ENCODE results near the gene MYO1G. TPM values are rescaled to one million over a fixed set of nuclear protein-coding genes. Genes with fewer than 3 reads are reported as not detected.

Gene MYO1G
- total and polyA plus RNA-seq, 9 of the 15 experiments (the other 6 are each of a cell fraction or from before 2014, with no cell fraction given): 0.03 to 0.62 (median 0.13) TPM; not detected in 1

DNA sequence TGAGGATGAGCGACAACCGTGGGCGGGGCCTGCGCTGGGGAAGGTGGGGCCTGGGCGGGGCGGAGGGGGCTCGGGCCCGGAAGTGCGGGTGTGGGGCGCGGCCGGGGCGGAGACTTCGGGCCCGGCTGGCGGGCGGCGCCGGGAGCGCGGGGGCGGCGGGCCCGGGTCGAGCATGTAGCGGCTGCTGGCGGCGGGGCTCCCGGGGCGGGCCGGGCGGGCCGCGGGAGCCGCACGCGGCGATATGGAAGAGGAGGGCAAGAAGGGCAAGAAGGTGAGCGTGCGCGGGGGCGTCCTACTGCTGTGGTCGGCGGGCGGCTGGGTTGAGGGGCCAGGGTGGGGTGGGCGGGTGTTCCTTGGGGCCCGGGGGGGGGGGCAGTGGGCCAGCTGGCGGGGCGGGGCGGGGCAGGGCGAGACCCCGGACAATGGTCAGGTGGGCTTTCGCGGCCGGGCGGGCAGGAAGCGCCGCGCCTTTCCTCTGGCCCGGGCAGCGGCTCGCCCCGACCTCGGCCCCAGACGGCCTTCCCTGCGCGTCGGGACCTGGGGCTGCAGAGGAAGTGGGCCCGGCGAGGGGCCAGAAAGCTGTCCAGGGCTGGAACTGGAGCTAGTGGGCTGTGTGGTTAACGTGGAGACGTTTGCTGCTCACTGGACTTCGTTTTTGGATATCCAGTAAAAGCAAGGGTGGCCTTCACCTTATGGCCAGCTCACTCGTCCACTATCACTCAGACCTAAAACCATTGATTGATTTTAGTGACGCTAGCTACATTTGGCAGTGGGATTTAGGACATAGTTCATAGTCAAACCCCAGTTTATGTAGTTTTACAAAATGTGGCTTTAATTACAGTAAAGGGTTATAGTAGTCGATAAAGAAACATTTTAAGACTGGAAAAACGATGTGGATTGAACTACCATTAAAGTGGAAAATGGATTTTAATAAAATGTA, 21.5 kb upstream of the MYO1G start, which contains the start of gene CCM2 (continued):
- TF ChIP-seq NCOA2 (IDR thresholded peaks at IDR 0.05; ENCODE audit: partially characterized antibody in 2 of 2) (no peak), RBM39 (optimal IDR thresholded peaks at IDR 0.05; ENCODE audit: low read depth, low read length) (no peak), NFATC3 (IDR thresholded peaks at IDR 0.05) (no peak), SREBF1 (IDR thresholded peaks at IDR 0.05; ENCODE audit: borderline replicate concordance, low read depth, low read length) (no peak), POLR2AphosphoS2 (IDR thresholded peaks at IDR 0.05; ENCODE audit: low read length) (no peak), IFI16 (CRISPR knock-in tag; IDR thresholded peaks at IDR 0.05) (no peak), NR4A1 (CRISPR knock-in tag; IDR thresholded peaks at IDR 0.05) (no peak), NR4A1 (tag; IDR thresholded peaks at IDR 0.05) (no peak), RCOR1 (IDR thresholded peaks at IDR 0.05; ENCODE audit: borderline replicate concordance in 1 of 2, low read depth in 2 of 2, low read length in 2 of 2) (no peak), NR2C2 (CRISPR knock-in tag; IDR thresholded peaks at IDR 0.05) (no peak), NR2C2 (tag; IDR thresholded peaks at IDR 0.05) (no peak), ZNF586 (CRISPR knock-in tag; conservative IDR thresholded peaks at IDR 0.05) (no peak), POLR2G (IDR thresholded peaks at IDR 0.05; ENCODE audit: low read depth, low read length) (peak; percentile 71), RBFOX2 (IDR thresholded peaks at IDR 0.05; ENCODE audit: low read depth, low read length) (peak; percentile 59), PHF8 (IDR thresholded peaks at IDR 0.05; ENCODE audit: borderline replicate concordance, low read length) (peak; percentile 51; the same call in 1 of the 2 replicates), THRAP3 (IDR thresholded peaks at IDR 0.05; ENCODE audit: borderline replicate concordance) (no peak), SIN3A (IDR thresholded peaks at IDR 0.05; ENCODE audit: borderline replicate concordance in 2 of 2, control insufficient read depth in 1 of 2, low read depth in 2 of 2, low read length in 2 of 2) (peak; percentile 23 to 35; a peak in 1 of 4 replicates)
- TF ChIP-seq, protein P1, sequence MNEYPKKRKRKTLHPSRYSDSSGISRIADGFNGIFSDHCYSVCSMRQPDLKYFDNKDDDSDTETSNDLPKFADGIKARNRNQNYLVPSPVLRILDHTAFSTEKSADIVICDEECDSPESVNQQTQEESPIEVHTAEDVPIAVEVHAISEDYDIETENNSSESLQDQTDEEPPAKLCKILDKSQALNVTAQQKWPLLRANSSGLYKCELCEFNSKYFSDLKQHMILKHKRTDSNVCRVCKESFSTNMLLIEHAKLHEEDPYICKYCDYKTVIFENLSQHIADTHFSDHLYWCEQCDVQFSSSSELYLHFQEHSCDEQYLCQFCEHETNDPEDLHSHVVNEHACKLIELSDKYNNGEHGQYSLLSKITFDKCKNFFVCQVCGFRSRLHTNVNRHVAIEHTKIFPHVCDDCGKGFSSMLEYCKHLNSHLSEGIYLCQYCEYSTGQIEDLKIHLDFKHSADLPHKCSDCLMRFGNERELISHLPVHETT (CRISPR knock-in tag; conservative IDR thresholded peaks at IDR 0.05 in 1 of 2, IDR thresholded peaks at IDR 0.05 in 1 of 2): peak in 1 of 2 experiments; percentile 96; a peak in 2 of 4 replicates
- TF ChIP-seq, protein P2, sequence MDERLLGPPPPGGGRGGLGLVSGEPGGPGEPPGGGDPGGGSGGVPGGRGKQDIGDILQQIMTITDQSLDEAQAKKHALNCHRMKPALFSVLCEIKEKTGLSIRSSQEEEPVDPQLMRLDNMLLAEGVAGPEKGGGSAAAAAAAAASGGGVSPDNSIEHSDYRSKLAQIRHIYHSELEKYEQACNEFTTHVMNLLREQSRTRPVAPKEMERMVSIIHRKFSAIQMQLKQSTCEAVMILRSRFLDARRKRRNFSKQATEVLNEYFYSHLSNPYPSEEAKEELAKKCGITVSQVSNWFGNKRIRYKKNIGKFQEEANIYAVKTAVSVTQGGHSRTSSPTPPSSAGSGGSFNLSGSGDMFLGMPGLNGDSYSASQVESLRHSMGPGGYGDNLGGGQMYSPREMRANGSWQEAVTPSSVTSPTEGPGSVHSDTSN (CRISPR knock-in tag; IDR thresholded peaks at IDR 0.05; ENCODE audit: low read depth): peak; percentile 15; the same call in 1 of the 2 replicates
- TF ChIP-seq, protein P2 (tag; conservative IDR thresholded peaks at IDR 0.05; ENCODE audit: low read depth): no peak
